GM18867 (cell line): ENCODE data around the gene ZNF335.
"Not testable (repeated sequence)": the region's sequence is repeated elsewhere in the genome, so short reads cannot be mapped to it uniquely, and the experiment has no call there.

Experiments
- ATAC-seq: cut with Tn5 transposase; IDR thresholded peaks from one replicate; pipeline ENCODE4 v1.9.1; 2021; ENCODE audit warnings: mild to moderate bottlenecking, moderate library complexity; ENCODE audit not compliant: unreplicated experiment

Gene ZNF335

GRCh38 chr20:46001498-46001897 lies 29.5 kb upstream of the ZNF335 start:
- no peak for ATAC-seq

GRCh38 chr20:46000262-46000996 lies 28.4 kb upstream of the ZNF335 start:
- ATAC-seq = no peak

- no peak for ATAC-seq
Observed at GRCh38 chr20:45999557-46000261, 27.7 kb upstream of the ZNF335 start.

GRCh38 chr20:45998761-45999160 lies 26.8 kb upstream of the ZNF335 start:
- no peak for ATAC-seq

- no peak for ATAC-seq
Observed at GRCh38 chr20:45998337-45998736, 26.3 kb upstream of the ZNF335 start.

- no peak for ATAC-seq
Observed at GRCh38 chr20:45997187-45997586, 25.2 kb upstream of the ZNF335 start.

- ATAC-seq = not testable (repeated sequence)
Observed at GRCh38 chr20:45995495-45996097, 23.6 kb upstream of the ZNF335 start.

GRCh38 chr20:45994761-45995493 lies 22.9 kb upstream of the ZNF335 start:
- no peak for ATAC-seq

GRCh38 chr20:45993197-45993951 lies 21.4 kb upstream of the ZNF335 start:
- ATAC-seq = no peak

GRCh38 chr20:45991616-45992015 lies 19.6 kb upstream of the ZNF335 start:
- ATAC-seq = no peak

- not testable (repeated sequence) for ATAC-seq
Observed at GRCh38 chr20:45988830-45989229, 16.8 kb upstream of the ZNF335 start.

GRCh38 chr20:45987108-45987780 lies 15.2 kb upstream of the ZNF335 start:
- peak; percentile 41 for ATAC-seq

- no peak for ATAC-seq
Observed at GRCh38 chr20:45985573-45985972, 13.6 kb upstream of the ZNF335 start.

- no peak for ATAC-seq
Observed at GRCh38 chr20:45983279-45983743, 11.3 kb upstream of the ZNF335 start.

- no peak for ATAC-seq
Observed at GRCh38 chr20:45981261-45981660, 9.3 kb upstream of the ZNF335 start.

- ATAC-seq = no peak
Observed at GRCh38 chr20:45976086-45976485, 4.1 kb upstream of the ZNF335 start.

- no peak for ATAC-seq
Observed at GRCh38 chr20:45975686-45976085, 3.7 kb upstream of the ZNF335 start.

- no peak for ATAC-seq
Observed at GRCh38 chr20:45974896-45975565, 3.0 kb upstream of the ZNF335 start.

GRCh38 chr20:45972500-45973183 lies 639 bp upstream of the ZNF335 start:
- no peak for ATAC-seq
